Trophoblast cell (in vitro differentiated cells and primary cell): Measurements from ENCODE around the gene CLTB.

Experiments used
- DNase-seq, 2 donors: peaks; one replicate each; pipeline ENCODE4 v3.0.0-alpha.2; 2016
- H2AFZ ChIP-seq: 2 replicates; pipeline ENCODE4 v1.6.1; 2013; ENCODE audit warnings: low read length, moderate library complexity, mild to moderate bottlenecking; ENCODE audit not compliant: insufficient read depth, poor library complexity
- H2AK5ac ChIP-seq: 2 replicates; pipeline ENCODE4 v1.6.1; 2013; ENCODE audit warnings: mild to moderate bottlenecking, low read length
- H2BK120ac ChIP-seq: 2 replicates; pipeline ENCODE4 v1.6.1; 2013; ENCODE audit warnings: low read length, mild to moderate bottlenecking, moderate library complexity; ENCODE audit not compliant: insufficient read depth, poor library complexity
- H2BK12ac ChIP-seq: 2 replicates; pipeline ENCODE4 v1.6.1; 2013; ENCODE audit warnings: mild to moderate bottlenecking, low read length, moderate library complexity
- H2BK5ac ChIP-seq: 2 replicates; pipeline ENCODE4 v1.6.1; 2013; ENCODE audit warnings: low read length, low read depth, moderate library complexity, mild to moderate bottlenecking; ENCODE audit not compliant: poor library complexity
- H3K14ac ChIP-seq: 2 replicates; pipeline ENCODE4 v1.6.1; 2013; ENCODE audit warnings: mild to moderate bottlenecking, low read length
- H3K18ac ChIP-seq: 2 replicates; pipeline ENCODE4 v1.6.1; 2013; ENCODE audit warnings: mild to moderate bottlenecking, low read length
- H3K23ac ChIP-seq: 2 replicates; pipeline ENCODE4 v1.6.1; 2013; ENCODE audit warnings: low read length
- H3K27ac ChIP-seq: 2 replicates; pipeline ENCODE4 v1.5.1; 2013; ENCODE audit warnings: low read depth, mild to moderate bottlenecking, inconsistent platforms, low read length, moderate library complexity
- H3K27me3 ChIP-seq: 2 replicates; pipeline ENCODE4 v1.6.1; 2013; ENCODE audit warnings: inconsistent platforms, mild to moderate bottlenecking, low read length, moderate library complexity; ENCODE audit not compliant: insufficient read depth
- H3K36me3 ChIP-seq, 2 experiments: 1 replicate in 1 of 2; 2 replicates in 1 of 2; pipeline ENCODE4 v1.6.1; 2013; ENCODE audit warnings: low read length in 2 of 2, mild to moderate bottlenecking in 2 of 2, moderate library complexity in 1 of 2; ENCODE audit not compliant: insufficient read depth in 2 of 2, control insufficient read depth in 1 of 2
- H3K4ac ChIP-seq: 2 replicates; pipeline ENCODE4 v1.6.1; 2013; ENCODE audit warnings: low read depth, mild to moderate bottlenecking, low read length, moderate library complexity
- H3K4me1 ChIP-seq, 2 experiments: 1 replicate in 1 of 2; 2 replicates in 1 of 2; pipeline ENCODE4 v1.6.1; 2013; ENCODE audit warnings: low read length in 2 of 2, mild to moderate bottlenecking in 2 of 2, moderate library complexity in 1 of 2; ENCODE audit not compliant: insufficient read depth in 2 of 2, control insufficient read depth in 1 of 2
- H3K4me2 ChIP-seq: 2 replicates; pipeline ENCODE4 v1.6.1; 2013; ENCODE audit warnings: inconsistent platforms, mild to moderate bottlenecking, low read length, moderate library complexity
- H3K4me3 ChIP-seq: 2 replicates; pipeline ENCODE4 v1.5.1; 2013; ENCODE audit warnings: mild to moderate bottlenecking, low read depth, low read length, inconsistent platforms
- H3K79me1 ChIP-seq: one replicate; pipeline ENCODE4 v1.6.1; 2013; ENCODE audit warnings: low read length
- H3K79me2 ChIP-seq: 2 replicates; pipeline ENCODE4 v1.6.1; 2013; ENCODE audit warnings: low read length, mild to moderate bottlenecking; ENCODE audit not compliant: control insufficient read depth, insufficient read depth, poor library complexity
- H3K9ac ChIP-seq: 2 replicates; pipeline ENCODE4 v1.6.1; 2013; ENCODE audit warnings: mild to moderate bottlenecking, low read length
- H3K9me3 ChIP-seq: 2 replicates; pipeline ENCODE4 v1.6.1; 2013; ENCODE audit warnings: low read depth, mild to moderate bottlenecking, control low read depth, inconsistent platforms, low read length; ENCODE audit not compliant: insufficient read depth
- H4K12ac ChIP-seq: 2 replicates; pipeline ENCODE4 v1.6.1; 2013; ENCODE audit warnings: low read depth, mild to moderate bottlenecking, low read length, moderate library complexity
- H4K8ac ChIP-seq: 2 replicates; pipeline ENCODE4 v1.6.1; 2013; ENCODE audit warnings: low read depth, mild to moderate bottlenecking, low read length, moderate library complexity
- H4K91ac ChIP-seq: one replicate; pipeline ENCODE4 v1.6.1; 2013; ENCODE audit warnings: low read depth, mild to moderate bottlenecking, low read length, moderate library complexity
- WGBS: extraction: QIAGEN DNeasy Blood & Tissue Kit; methylation state at CpG from one replicate; pipeline ENCODE4 v1.1.7; 2013; ENCODE audit warnings: missing lambda C conversion rate; ENCODE audit not compliant: insufficient read length, insufficient coverage; ENCODE audit errors: extremely low coverage; 5-methylcytosine and 5-hydroxymethylcytosine counted together

CLTB gene

GRCh38 chr5:176386491-176386890 lies 29.8 kb downstream of the CLTB start:
- no peak overlapping the region for H2BK12ac ChIP-seq
- peaks cover 11% of the 10 kb centered on the region for H3K79me2 ChIP-seq
- no peak overlapping the region for H4K8ac ChIP-seq
- no peak overlapping the region for H4K12ac ChIP-seq
- H3K27ac ChIP-seq = no peak overlapping the region
- no peak overlapping the region for H2AK5ac ChIP-seq
- no peak overlapping the region for H2BK5ac ChIP-seq
- peaks cover 5% of the 10 kb centered on the region for H3K9me3 ChIP-seq
- peaks cover 9% of the 10 kb centered on the region for H3K79me1 ChIP-seq
- no peaks in the 10 kb centered on the region for H3K27me3 ChIP-seq
- peaks cover 0 to 7% of the 10 kb centered on the region in 2 experiments for H3K4me1 ChIP-seq
- no peak overlapping the region for H3K4me3 ChIP-seq
- H3K4ac ChIP-seq = no peak overlapping the region
- no CpG with 5 or more reads among the region's 1 CpG for WGBS
- H4K91ac ChIP-seq = no peak overlapping the region
- no peak overlapping the region for H3K18ac ChIP-seq
- no peak overlapping the region for H2AFZ ChIP-seq
- H3K4me2 ChIP-seq = no peak overlapping the region
- no peak overlapping the region for H2BK120ac ChIP-seq
- no peak overlapping the region for H3K9ac ChIP-seq
- no peak overlapping the region for H3K23ac ChIP-seq
- H3K14ac ChIP-seq = no peak overlapping the region
- peaks cover 37 to 49% of the 10 kb centered on the region in 2 experiments for H3K36me3 ChIP-seq
- no peak for DNase-seq

- Histone ChIP-seq H4K91ac (no peak overlapping the region), H3K4me1 (peaks cover 0 to 7% of the 10 kb centered on the region in 2 experiments), H3K9ac (no peak overlapping the region), H2BK120ac (no peak overlapping the region), H3K4me2 (no peak overlapping the region), H3K36me3 (peaks cover 32 to 42% of the 10 kb centered on the region in 2 experiments), H2AFZ (no peak overlapping the region), H3K4ac (no peak overlapping the region), H2AK5ac (no peak overlapping the region), H4K8ac (no peak overlapping the region), H3K79me1 (peaks cover 9% of the 10 kb centered on the region), H4K12ac (no peak overlapping the region), H3K79me2 (peaks cover 11% of the 10 kb centered on the region), H2BK5ac (no peak overlapping the region), H3K14ac (no peak overlapping the region), H3K9me3 (peaks cover 5% of the 10 kb centered on the region), H3K4me3 (no peak overlapping the region), H3K27me3 (no peaks in the 10 kb centered on the region), H3K23ac (no peak overlapping the region), H3K18ac (no peak overlapping the region), H2BK12ac (no peak overlapping the region), H3K27ac (no peak overlapping the region)
- DNase-seq = no peak
- WGBS = no CpG with 5 or more reads among the region's 12 CpGs
Measured at GRCh38 chr5:176384991-176385390, 31.3 kb downstream of the CLTB start.

GRCh38 chr5:176384366-176384930 lies 31.9 kb downstream of the CLTB start:
- H2AFZ ChIP-seq = no peak overlapping the region
- no peak overlapping the region for H2AK5ac ChIP-seq
- H4K12ac ChIP-seq = no peak overlapping the region
- H3K27ac ChIP-seq = no peak overlapping the region
- no peak overlapping the region for H3K23ac ChIP-seq
- no peak overlapping the region for H2BK12ac ChIP-seq
- no peak overlapping the region for H3K14ac ChIP-seq
- H2BK5ac ChIP-seq = no peak overlapping the region
- no CpG with 5 or more reads among the region's 8 CpGs for WGBS
- H4K91ac ChIP-seq = no peak overlapping the region
- no peak overlapping the region for H2BK120ac ChIP-seq
- H3K4me2 ChIP-seq = no peak overlapping the region
- H3K36me3 ChIP-seq = peaks cover 32 to 42% of the 10 kb centered on the region in 2 experiments
- H3K9me3 ChIP-seq = peaks cover 5% of the 10 kb centered on the region
- no peak overlapping the region for H3K18ac ChIP-seq
- no peak for DNase-seq
- H3K79me2 ChIP-seq = peaks cover 11% of the 10 kb centered on the region
- no peak overlapping the region for H4K8ac ChIP-seq
- no peak overlapping the region for H3K4me3 ChIP-seq
- H3K9ac ChIP-seq = no peak overlapping the region
- H3K4me1 ChIP-seq = peaks cover 0 to 5% of the 10 kb centered on the region in 2 experiments
- no peaks in the 10 kb centered on the region for H3K27me3 ChIP-seq
- H3K79me1 ChIP-seq = peaks cover 9% of the 10 kb centered on the region
- H3K4ac ChIP-seq = no peak overlapping the region

- Histone ChIP-seq H3K36me3 (peaks cover 32 to 42% of the 10 kb centered on the region in 2 experiments), H3K79me2 (peaks cover 7% of the 10 kb centered on the region)
Measured at GRCh38 chr5:176383961-176384360, 32.4 kb downstream of the CLTB start.

More at GRCh38 chr5:176383961-176384360, 32.4 kb downstream of the CLTB start:
- Histone ChIP-seq H2AFZ (no peak overlapping the region), H3K4me1 (peaks cover 0 to 5% of the 10 kb centered on the region in 2 experiments), H3K27ac (no peak overlapping the region), H4K12ac (no peak overlapping the region), H4K8ac (no peak overlapping the region), H3K27me3 (no peaks in the 10 kb centered on the region), H3K79me1 (peaks cover 7% of the 10 kb centered on the region), H3K9me3 (peaks cover 5% of the 10 kb centered on the region), H4K91ac (no peak overlapping the region), H3K4me2 (no peak overlapping the region), H2AK5ac (no peak overlapping the region), H3K14ac (no peak overlapping the region), H3K4me3 (no peak overlapping the region), H3K18ac (no peak overlapping the region), H2BK120ac (no peak overlapping the region), H3K23ac (no peak overlapping the region), H2BK5ac (no peak overlapping the region), H3K4ac (no peak overlapping the region), H3K9ac (no peak overlapping the region), H2BK12ac (no peak overlapping the region)
- DNase-seq = no peak
- no CpG with 5 or more reads among the region's 9 CpGs for WGBS
